HK-2 (cell line): ENCODE data around the gene CAVIN2.

Experiments
- DNase-seq: peaks from one replicate; pipeline ENCODE4 v3.0.0-alpha.2; 2018; ENCODE audit not compliant: unreplicated experiment

CAVIN2 gene

GRCh38 chr2:191864628-191865374, 17.9 kb upstream of the CAVIN2 start:
- no peak for DNase-seq

DNA sequence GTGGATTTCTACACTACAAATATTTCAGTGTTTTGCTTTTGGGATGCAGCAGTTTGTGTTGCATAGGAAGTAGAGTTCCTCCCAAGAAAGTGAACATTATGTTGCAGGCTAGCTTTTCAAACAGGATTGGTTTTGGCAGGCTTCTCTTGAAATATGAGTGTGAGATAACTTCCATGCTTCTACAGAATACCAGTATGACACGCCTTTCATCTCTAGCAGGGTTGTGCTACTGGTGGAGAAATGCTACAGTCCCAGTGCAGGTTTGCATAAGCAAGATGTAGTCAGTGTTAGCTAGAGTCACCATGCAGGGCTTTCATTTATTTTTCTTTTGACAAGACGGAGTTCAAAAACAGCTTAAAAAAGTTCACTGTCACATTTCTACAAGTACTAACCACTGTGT, 17.1 kb upstream of the CAVIN2 start:
- no peak for DNase-seq

DNA sequence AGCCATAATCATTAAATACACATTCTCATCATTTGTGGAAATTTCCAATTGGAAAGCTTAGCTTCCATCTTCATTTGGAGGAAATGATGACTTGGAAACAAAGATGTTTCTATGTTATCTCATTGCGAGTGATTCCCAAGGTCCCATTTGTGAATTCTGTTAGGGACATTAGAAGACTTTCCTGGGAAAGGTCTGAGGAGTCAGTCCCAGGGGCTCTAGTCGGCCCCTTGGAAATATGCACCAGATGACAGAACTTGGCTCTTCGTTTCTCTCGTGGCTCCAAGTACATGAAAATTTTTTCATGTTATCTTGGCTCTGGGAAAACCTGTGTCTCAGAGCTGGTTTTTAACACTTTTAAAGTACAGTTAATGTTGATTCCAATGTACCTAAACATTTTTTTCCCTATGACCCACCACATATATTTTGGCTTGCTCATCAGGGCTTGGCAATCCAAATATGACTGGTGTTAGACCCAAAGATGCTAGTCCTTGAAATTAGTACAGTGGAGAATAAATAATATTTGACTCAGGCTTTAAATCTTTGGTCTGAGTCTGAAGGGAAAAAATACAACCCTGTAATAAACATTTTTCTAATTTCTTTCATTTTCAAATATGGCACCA, 15.4 kb upstream of the CAVIN2 start:
- no peak for DNase-seq

- DNase-seq: no peak
Measured at GRCh38 chr2:191860760-191861466, 14.0 kb upstream of the CAVIN2 start.

GRCh38 chr2:191859681-191860080, 12.8 kb upstream of the CAVIN2 start:
- DNase-seq: no peak

DNA sequence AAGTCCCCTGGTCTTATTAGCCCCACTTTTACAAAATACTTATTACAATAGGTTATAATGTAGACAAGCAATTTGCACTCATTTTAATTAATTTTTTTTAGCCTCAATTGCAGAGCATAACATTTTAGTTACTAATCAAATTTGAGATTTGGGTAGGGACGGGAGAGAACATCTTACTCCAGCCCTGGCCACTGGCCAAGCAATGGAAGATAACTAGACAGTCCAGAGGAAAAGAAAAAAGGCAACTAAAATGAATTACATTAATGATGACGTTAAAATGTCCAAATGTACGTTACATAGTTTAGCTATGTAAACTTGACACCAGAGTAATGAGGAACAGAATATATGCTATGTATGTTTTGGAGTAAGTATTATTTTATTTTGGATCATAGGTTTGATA, 11.0 kb upstream of the CAVIN2 start:
- no peak for DNase-seq

DNA sequence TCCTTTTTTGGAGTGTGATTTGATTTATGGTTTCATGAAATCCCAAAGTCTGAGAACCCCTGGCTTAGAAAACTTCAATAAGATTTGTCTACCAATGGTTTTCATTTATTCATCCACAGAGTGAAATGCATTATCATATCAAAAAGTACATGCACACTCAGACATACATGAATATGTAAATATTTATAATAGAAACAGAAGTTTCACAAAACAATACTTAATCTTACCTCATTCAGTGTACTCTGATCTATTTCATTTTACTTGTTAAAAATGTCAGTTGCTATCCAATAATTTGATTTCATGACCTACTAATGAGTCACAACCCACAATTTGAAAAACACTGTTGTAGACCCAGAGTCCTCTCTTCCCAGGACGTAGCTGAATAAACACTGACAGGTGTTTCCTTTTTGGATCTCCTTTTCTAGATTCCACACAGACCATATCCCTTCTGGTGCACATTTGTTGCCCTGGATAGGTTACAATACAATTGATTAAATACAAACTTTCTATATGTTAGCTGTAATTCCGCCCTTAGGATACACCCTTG, 10.4 kb upstream of the CAVIN2 start:
- no peak for DNase-seq

GRCh38 chr2:191856111-191856876, 9.4 kb upstream of the CAVIN2 start:
- no peak for DNase-seq

DNA sequence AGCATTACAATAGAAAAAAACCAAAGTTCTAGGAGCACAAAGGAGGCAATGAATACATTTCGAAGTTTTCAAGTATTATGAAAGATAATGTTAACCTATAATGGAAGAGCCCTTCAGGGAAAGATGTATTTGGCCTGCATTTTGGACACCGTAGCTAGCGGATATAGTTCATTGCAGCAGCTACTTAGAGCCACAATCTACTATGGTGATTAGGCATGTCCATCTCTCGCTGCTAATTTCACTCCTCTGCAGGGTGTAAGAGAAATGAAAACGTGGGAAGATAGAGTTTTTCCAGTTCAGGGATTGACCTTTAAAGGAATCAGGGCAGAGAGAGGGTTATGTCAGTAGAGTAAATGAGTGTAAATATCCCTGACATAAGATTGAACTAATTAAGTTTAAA, 8.5 kb upstream of the CAVIN2 start:
- no peak for DNase-seq

DNA sequence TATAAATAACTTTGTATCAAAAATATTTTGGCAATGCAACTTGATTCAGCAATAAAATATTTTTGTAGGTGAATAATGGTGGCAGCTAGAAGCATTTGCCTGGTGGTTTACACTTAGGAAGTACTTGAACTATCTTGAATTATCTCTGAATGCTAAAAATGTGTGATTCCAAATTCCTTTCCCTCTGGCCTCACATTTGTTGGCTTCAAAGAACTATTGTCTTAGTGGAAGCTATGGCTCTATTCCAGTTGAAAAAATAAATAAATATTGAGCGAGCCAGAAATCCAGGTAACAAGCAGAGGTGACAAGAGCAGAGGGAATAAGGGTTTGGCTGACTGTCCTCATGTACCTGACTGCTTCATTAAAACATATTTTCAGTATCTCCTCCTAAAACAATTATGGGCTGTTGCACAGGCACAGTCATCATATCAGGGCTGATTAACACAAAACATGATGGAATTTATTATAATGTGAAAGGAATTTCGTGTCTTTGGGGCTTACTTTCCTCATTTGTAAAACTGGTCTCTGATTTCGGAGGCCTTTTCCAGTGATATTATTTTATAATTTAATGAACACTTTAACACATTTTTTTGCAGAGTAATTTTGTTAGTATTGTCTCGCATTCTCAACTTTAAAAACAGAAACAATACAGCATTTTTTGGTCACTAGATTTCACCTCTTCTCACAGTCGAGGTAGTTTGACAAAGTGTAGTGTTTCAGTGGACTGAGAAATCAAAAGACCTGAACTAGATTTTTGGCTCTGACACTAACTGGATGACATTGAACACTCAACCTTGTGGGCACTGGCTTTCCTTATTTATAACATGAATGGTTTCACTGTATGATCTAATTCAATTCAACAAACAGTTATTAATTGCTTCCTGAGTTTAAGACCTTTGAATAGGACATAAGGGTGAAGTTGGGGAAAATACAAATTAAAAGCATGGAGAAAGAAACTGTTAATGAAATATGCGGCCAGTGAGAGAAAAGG, 7.8 kb upstream of the CAVIN2 start:
- no peak for DNase-seq

DNA sequence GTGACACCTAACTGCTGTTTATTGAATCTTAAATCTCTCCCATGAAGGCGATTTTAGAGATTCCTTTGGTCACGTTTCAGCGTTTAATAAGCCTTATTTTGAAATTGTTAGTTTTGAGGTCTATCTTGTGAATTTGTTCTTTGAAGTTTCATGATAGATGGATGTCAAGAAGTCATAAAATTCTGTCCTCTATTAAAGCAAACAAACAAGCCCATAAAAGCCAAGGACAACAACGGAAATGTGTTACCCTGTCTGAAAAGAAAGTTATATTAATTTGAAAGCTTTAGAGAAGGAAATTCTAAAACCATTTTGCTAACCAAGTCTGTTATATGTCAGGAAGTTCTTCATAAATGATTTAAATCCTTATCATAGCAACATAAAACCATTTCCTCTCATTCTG, 7.0 kb upstream of the CAVIN2 start:
- no peak for DNase-seq

- DNase-seq: no peak
Measured at GRCh38 chr2:191851158-191851557, 4.3 kb upstream of the CAVIN2 start.

DNA sequence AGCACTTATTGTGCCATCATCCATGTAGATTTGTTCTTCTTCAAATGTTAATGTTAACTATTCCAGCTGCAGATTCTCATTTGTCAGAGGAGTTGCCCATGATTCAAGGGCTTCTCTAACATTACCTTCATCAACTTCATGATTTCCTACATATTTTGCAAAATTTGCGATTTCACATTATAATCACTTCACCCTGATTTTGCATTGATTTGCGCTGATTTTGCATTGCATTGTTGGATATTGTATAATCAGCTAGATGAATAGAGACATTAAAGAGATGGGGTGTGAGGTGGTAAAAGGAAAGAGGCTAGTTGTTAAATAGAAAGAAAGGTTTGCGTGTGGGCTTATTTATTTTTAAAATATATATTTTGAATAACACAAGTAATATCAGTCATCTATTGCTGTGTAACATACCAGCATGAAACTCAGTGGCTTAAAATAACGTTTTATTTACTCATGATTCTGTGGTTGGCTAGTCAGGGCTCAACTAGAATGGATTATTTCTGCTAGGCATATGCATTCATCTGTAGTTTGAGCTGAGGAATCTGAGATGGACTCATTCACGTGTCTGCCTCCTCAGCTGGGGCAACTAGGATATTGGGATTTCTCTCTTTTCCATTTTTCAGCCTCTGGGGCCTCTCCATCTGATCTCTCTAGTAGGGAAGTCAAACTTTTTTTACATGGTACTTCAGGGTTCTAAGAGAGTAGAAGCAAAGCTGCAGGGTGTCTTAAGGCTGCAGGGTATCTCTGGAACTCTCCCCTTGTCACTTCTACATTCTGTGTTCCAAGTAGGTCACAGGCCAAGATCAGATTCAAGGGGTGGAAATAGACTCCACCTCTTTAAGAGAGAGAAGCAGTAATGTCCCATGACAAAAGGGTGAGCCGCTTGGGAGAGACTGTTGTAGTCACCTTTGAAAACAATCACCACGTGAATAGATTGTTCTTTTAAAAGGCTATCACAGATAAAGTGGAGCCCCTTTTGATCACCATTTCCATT, 2.2 kb upstream of the CAVIN2 start:
- no peak for DNase-seq

DNA sequence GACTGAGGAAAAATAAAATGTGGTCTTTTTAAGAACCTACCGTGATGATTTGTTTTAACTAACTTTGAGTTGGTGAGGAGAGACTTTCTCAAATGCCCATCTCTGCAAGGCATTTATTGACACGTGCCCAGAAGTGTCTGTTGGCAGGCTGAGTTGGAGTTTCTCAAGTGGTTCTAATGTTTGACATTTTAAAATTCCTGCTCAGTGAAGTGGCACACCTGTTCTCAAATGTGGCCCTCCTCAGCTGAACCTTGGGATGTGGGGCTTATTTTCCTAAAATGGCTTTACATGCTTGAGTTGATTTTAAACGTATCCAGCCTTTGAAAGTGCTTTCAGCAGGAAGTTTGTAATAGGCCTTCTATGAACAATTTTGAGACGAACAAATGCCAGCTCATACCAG, 876 bp upstream of the CAVIN2 start:
- no peak for DNase-seq

DNA sequence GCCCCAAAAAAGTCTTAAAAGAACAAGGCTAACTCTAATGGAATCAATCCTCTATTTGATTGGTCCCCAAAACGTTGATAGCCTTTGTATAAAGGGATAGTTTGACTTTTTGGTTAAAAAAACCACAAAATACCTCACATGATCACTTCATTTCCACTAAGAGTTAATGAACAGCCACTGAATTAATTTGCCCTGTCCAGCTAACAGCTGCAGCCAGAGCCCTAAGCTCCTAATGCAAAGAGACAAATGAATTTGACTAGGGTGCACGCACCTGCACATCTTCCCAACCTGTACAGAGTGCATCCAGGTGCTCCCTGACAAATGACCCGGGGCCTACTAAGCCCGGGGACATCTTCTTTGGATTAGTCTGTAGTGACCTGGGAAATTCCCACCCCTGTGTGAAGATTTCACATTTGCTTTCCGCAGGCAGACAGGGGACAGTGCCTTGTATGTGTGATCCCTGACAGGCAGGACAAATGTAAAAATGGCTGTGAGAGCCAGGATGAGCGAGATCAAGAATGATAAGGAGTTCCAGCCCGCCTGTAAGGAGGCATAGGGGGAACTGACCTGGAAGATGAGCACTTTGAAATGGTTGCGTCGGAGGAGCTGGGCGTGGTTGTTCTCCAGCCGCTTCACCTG, 893 bp downstream of the CAVIN2 start:
- no peak for DNase-seq

DNA sequence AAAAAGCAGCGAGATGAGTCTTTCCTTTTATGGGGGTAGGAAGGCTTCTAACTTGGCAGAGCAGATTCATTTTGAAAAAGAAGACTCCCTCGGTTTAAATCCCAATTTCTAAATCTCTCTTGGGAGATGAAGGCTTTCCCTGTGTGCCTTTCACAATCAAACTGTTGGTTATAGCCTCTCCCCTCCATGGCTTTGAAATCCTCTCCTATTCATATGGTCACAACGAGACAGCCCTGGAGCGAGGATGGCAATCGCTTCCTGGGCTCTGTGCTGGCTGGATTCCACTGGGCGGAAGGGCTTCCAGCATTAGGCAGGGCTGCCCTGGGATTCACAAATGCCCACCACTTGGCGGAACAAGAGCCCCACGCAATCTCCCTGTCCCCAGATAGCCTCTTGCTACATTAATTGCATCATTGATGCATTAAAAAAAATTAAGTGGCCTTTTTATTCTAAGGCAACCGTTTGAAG, 1.6 kb downstream of the CAVIN2 start:
- no peak for DNase-seq

DNA sequence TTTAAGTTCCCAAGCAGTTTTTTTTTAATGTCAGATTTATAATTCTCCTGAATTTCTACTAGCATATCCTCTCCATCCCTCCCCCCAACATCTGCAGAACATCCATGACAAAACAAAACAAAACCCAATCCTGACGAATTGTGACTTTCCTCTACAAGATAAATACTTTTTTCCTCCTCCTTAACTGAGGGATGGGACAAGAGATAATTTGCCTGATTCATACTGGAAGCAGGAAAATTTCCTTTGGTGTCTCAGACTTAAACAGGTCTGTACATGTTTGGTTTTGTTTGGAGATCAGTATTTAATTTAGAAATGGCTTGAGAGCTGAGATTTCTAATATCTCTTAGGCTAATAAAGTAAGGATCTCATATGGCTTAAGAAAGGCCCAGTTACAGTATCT, 2.2 kb downstream of the CAVIN2 start:
- no peak for DNase-seq

- DNase-seq: no peak
Measured at GRCh38 chr2:191840921-191841320, 6.0 kb downstream of the CAVIN2 start.
